Breast epithelium (tissue), 4 donors: ENCODE data around the gene SSH2. TPM values are rescaled to one million over a fixed set of nuclear protein-coding genes. Genes with fewer than 3 reads are reported as not detected.
A peak's percentile ranks its signal among the peaks of the same experiment; 100 is the strongest.
"Not testable (repeated sequence)": the region's sequence is repeated elsewhere in the genome, so short reads cannot be mapped to it uniquely, and the experiment has no call there.

ENCODE experiments used
- DNase-seq, 2 donors: peaks; one replicate each; pipeline ENCODE4 v3.0.0-alpha.2; 2019; ENCODE audit warnings: low spot score in 2 of 2
- H3K27ac ChIP-seq, 2 donors: fragments of 200-600 bp; sonication (generic) in 1 of 2; one replicate each; pipeline ENCODE4 v1.5.1; 2016 to 2019; ENCODE audit warnings: mild to moderate bottlenecking in 1 of 2
- H3K27me3 ChIP-seq, 2 donors: fragments of 200-600 bp; sonication (generic) in 1 of 2; one replicate each; pipeline versions ENCODE4 v1.5.1 to v1.6.0; 2017 to 2019; ENCODE audit warnings: control low read depth in 1 of 2, mild to moderate bottlenecking in 1 of 2
- H3K36me3 ChIP-seq: fragments of 200-600 bp; one replicate; pipeline ENCODE4 v1.5.1; 2019
- H3K4me1 ChIP-seq, 2 donors: fragments of 200-600 bp; sonication (generic); one replicate each; pipeline ENCODE4 v1.5.1; 2016 to 2019; ENCODE audit warnings: control low read depth in 1 of 2
- H3K4me3 ChIP-seq, 3 donors: fragments of 200-600 bp; sonication (generic); 1 replicate in 2 of 3; 2 replicates in 1 of 3; pipeline ENCODE4 v1.5.1; 2016 to 2019; ENCODE audit warnings: mild to moderate bottlenecking in 3 of 3, moderate library complexity in 2 of 3
- H3K9me3 ChIP-seq, 2 donors: fragments of 200-600 bp; sonication (generic) in 1 of 2; one replicate each; pipeline ENCODE4 v1.5.1; 2016 to 2019; ENCODE audit warnings: control low read depth in 1 of 2
- CTCF ChIP-seq, 3 donors: fragments of 450-650 bp; IDR thresholded peaks; one replicate each; pipeline ENCODE4 v1.5.1; 2016 to 2017; ENCODE audit warnings: antibody characterized with exemption in 3 of 3, mild to moderate bottlenecking in 3 of 3, moderate library complexity in 3 of 3
- POLR2A ChIP-seq: fragments of 450-650 bp; IDR thresholded peaks from one replicate; pipeline ENCODE4 v1.6.1; 2016; ENCODE audit warnings: antibody characterized with exemption, mild to moderate bottlenecking, moderate library complexity
- POLR2AphosphoS5 ChIP-seq, 3 donors: sonication (generic); formaldehyde crosslinking; IDR thresholded peaks; one replicate each; pipeline ENCODE4 v1.6.1; 2017; ENCODE audit warnings: antibody characterized with exemption in 3 of 3
- intact Hi-C: fragments of 100-400 bp; cut with DNase I; formaldehyde crosslinking; loops from one replicate; pipeline ENCODE4 v1.15.1; 2023; ENCODE audit warnings: low total_unique reads
- total RNA-seq, 3 donors: library from RNA; depleted of rRNA; stranded (reverse); fragments of >200 nt; gene quantifications; one replicate each; pipeline ENCODE4 v1.1.0, GENCODE V29; 2016

SSH2 gene
- total RNA-seq, 3 donors from 2014 or later = 23.0 to 64.2 (median 25.9) TPM

GRCh38 chr17:29731589-29731929 is 198.5 kb downstream of the SSH2 start:
- no peak overlapping the region for H3K27ac ChIP-seq
- peaks cover 0 to 5% of the 10 kb centered on the region in 2 donors for H3K9me3 ChIP-seq
- intact Hi-C loops = no loop called here

GRCh38 chr17:29728490-29728889 is 201.5 kb downstream of the SSH2 start:
- Histone ChIP-seq H3K4me1 (no peaks in the 10 kb centered on the region), H3K36me3 (no peaks in the 10 kb centered on the region), H3K27ac (no peak overlapping the region), H3K27me3 (no peaks in the 10 kb centered on the region), H3K4me3 (no peak overlapping the region), H3K9me3 (peaks cover 0 to 5% of the 10 kb centered on the region in 2 donors)
- DNase-seq = no peak
- TF ChIP-seq CTCF (IDR thresholded peaks at IDR 0.05) = no peak
- TF ChIP-seq POLR2A = no peak
- TF ChIP-seq POLR2AphosphoS5 (IDR thresholded peaks at IDR 0.05) = no peak
- intact Hi-C loops = no loop called here

More at GRCh38 chr17:29731589-29731929, 198.5 kb downstream of the SSH2 start:
- TF ChIP-seq POLR2A (no peak), CTCF (IDR thresholded peaks at IDR 0.05) (no peak), POLR2AphosphoS5 (IDR thresholded peaks at IDR 0.05) (no peak)
- Histone ChIP-seq H3K4me1 (no peaks in the 10 kb centered on the region), H3K4me3 (no peak overlapping the region), H3K27me3 (no peaks in the 10 kb centered on the region), H3K36me3 (no peaks in the 10 kb centered on the region)
- no peak for DNase-seq

GRCh38 chr17:29726715-29727252 is 203.2 kb downstream of the SSH2 start:
- Histone ChIP-seq H3K4me1 (no peaks in the 10 kb centered on the region), H3K27ac (no peak overlapping the region), H3K27me3 (no peaks in the 10 kb centered on the region), H3K4me3 (no peak overlapping the region), H3K9me3 (peaks cover 0 to 5% of the 10 kb centered on the region in 2 donors), H3K36me3 (no peaks in the 10 kb centered on the region)
- intact Hi-C loops = no loop called here
- no peak for TF ChIP-seq CTCF (IDR thresholded peaks at IDR 0.05)
- no peak for TF ChIP-seq POLR2A
- TF ChIP-seq POLR2AphosphoS5 (IDR thresholded peaks at IDR 0.05) = no peak
- DNase-seq = no peak

- H3K4me1 ChIP-seq, H3K27me3 ChIP-seq, H3K4me3 ChIP-seq, intact Hi-C loops, DNase-seq, H3K36me3 ChIP-seq, H3K9me3 ChIP-seq, H3K27ac ChIP-seq: not testable (repeated sequence)
Observed at GRCh38 chr17:29725408-29725807, 204.6 kb downstream of the SSH2 start.

GRCh38 chr17:29723278-29724047 is 206.6 kb downstream of the SSH2 start:
- no peak for DNase-seq
- no peak overlapping the region for H3K4me3 ChIP-seq
- H3K36me3 ChIP-seq = no peaks in the 10 kb centered on the region
- intact Hi-C loops = no loop called here
- H3K4me1 ChIP-seq = no peaks in the 10 kb centered on the region
- no peaks in the 10 kb centered on the region for H3K27me3 ChIP-seq
- TF ChIP-seq CTCF (IDR thresholded peaks at IDR 0.05) (no peak), POLR2A (no peak), POLR2AphosphoS5 (IDR thresholded peaks at IDR 0.05) (no peak)
- peaks cover 0 to 3% of the 10 kb centered on the region in 2 donors for H3K9me3 ChIP-seq
- H3K27ac ChIP-seq = peak overlapping the region in 1 of 2 donors; percentile 65
